Activated effector memory CD4-positive, alpha-beta T cell treated with Interleukin-2 at 50 U/mL for 16 hours (primary cell): ENCODE results near the gene HDAC11.
"Not testable (repeated sequence)": the region's sequence is repeated elsewhere in the genome, so short reads cannot be mapped to it uniquely, and the experiment has no call there.

Experiments used
- DNase-seq: peaks from one replicate; pipeline ENCODE4 v3.0.0-alpha.2; 2020

Gene HDAC11

DNA sequence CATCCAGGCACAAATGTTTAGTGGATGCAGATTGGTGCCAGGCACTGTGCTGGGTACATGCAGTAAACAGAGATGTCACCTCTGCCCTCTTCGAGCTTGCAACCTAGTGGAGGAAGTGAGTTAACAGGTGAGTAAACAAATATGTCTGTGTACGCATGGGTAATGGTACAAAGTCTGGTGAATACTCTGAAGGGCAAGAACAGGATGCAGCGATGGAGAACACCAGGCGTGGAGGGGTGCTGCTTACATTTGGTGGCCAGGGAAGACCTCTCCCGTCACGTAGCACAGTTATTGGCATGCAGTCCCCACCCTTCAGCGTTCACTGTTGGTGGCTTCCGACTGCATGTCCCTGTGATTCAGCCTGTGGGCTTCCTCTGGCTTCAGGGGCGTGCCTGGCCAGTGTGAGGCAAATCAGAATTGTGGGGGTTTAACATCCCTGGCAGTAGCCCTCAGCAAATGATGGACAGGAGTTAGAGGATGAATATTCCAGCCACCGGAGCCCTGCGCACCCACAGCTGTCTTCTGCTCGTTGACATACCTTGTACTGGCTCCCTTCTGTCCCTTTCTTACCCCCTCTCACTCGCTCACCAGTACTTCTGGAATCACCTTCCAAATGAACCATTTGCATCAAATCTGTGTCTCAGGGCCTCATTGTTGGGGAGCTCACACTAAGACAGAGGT lies 9.1 kb upstream of the HDAC11 start:
- DNase-seq, result no peak

GRCh38 chr3:13472286-13472685 lies 7.8 kb upstream of the HDAC11 start:
- DNase-seq, result no peak

- DNase-seq, result no peak
Measured at GRCh38 chr3:13473020-13473419, 7.1 kb upstream of the HDAC11 start.

DNA sequence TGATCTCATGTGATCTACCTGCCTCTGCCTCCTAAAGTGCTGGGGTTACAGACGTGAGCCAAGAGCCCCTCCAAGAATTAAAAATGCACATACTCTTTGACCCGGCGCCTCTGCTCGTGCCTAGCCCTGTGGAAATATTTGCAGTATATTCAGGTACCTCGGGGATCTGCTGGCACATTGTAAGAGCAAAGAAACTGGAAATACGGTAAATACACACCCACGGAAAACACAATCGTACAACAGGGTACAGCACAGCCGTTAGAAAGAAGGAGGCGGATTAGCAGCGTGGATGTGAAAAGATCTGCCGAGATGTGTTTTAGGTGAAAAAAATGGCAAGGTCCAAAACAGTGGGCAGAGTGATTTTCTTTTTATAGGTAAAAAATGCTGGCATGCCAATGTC lies 6.1 kb upstream of the HDAC11 start:
- DNase-seq, result no peak

- no peak for DNase-seq
Measured at GRCh38 chr3:13474776-13475303, 5.3 kb upstream of the HDAC11 start.

GRCh38 chr3:13475871-13476590 lies 4.1 kb upstream of the HDAC11 start:
- DNase-seq, result no peak

- no peak for DNase-seq
Measured at GRCh38 chr3:13477943-13478342, 2.2 kb upstream of the HDAC11 start.

DNA sequence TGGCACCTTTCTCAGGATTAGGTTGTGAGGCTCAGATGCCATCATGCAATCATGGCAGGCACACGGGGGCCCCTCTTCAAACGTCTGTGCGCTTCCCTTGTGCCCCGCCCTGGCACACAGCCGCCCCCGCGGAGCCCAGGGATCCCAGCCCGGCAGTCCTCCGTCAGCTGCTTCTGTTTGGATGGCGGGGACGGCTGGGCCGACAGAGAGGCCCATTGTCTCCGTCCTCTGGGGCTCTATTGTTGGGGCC lies 849 bp upstream of the HDAC11 start:
- no peak for DNase-seq

DNA sequence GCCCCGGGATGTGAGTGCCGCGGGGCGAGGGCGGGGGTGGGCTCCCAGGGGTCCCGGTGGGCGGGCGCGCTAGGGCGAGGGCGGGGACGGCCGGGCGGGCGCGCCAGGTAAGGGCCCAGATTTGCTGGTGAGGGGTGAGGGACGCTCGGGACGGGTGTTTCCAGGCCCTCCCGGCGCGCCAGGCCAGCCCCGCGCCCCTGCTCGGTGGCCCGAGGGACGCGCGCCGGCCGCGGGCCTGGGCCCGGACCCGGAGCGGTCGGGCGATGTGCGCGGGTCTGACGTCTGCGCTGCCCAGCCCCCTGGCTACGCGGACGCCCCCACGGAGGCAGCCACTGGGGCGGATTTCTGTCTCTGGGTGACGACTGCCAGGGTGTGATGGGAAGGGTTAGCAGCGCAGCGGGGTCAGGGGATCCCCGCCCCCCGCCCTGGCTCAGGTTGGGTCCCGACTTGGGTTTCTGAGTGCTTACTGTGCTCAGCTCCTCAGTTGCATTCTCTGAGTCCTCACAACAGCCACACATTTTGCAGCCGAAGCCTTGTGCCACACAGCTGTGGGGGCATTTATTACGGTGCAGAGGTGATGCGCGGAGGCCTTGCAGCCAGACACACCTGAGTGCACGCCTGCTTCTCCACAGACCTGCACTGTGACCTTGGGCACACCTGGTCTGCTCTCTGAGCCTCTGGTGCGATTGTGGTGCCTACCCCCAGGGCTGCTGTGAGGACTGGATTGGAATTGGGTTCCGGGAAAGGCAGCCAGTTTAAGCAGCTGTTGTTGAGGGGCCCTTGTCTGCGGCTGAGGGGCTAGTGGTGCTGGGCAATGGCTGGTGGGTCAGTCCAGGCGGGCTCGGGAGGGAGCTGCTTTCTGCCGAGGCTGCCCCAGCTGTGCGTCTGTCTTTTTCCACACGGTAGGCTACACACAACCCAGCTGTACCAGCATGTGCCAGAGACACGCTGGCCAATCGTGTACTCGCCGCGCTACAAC lies 523 bp downstream of the HDAC11 start:
- DNase-seq, result no peak

DNA sequence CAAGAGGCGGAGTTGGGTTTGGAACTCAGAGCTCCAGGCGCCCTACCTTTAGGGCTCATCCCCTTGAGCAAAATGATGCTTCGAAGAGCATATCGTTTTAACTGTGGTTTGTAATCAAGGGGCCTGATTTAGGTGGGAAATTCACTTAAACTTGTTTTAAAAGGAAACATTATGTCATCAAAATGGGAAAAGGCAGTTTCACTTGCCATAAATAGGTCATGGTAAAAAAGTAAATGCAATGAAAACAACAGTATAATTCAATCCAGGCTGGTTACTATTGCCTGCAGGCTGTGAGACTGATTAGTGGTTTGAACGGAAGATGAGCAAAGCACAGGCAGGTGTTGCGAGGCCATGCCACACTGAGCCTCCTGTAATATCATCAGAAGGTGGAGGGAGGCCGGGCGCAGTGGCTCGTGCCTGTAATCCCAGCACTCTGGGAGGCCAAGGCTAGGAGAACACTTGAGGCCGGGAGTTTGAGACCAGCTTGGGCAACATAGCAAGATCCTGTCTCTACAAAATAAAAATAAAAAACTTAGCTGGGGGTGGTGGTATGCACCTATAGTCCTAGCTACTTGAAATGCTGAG lies 2.1 kb downstream of the HDAC11 start:
- no peak for DNase-seq

GRCh38 chr3:13483286-13483685 lies 3.2 kb downstream of the HDAC11 start:
- no peak for DNase-seq

GRCh38 chr3:13483988-13484695 lies 4.0 kb downstream of the HDAC11 start:
- no peak for DNase-seq

GRCh38 chr3:13484851-13485590 lies 4.9 kb downstream of the HDAC11 start:
- peak; percentile 30 for DNase-seq

- DNase-seq, result not testable (repeated sequence)
Measured at GRCh38 chr3:13485630-13486562, 5.8 kb downstream of the HDAC11 start.

DNA sequence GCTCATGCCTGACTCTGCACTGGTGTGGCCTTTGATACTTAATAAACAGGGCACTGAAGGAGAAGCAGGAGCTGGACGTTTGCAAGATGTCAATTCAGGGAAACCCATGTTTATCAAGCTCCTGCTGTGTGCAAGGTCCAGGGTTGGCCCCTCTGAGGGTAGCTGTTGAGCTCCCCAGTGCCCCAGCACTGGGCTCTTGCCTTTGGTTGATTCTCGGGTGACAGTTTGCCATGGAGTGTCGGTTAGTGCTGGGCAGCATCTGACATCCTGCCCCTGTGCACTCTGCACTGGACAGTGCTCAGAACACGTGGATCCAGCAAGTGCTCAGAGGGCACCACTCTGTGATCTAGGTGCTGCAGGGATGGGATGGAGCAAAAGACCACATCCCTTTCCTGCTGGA lies 7.3 kb downstream of the HDAC11 start:
- no peak for DNase-seq

- no peak for DNase-seq
Measured at GRCh38 chr3:13491206-13491974, 11.3 kb downstream of the HDAC11 start.

DNA sequence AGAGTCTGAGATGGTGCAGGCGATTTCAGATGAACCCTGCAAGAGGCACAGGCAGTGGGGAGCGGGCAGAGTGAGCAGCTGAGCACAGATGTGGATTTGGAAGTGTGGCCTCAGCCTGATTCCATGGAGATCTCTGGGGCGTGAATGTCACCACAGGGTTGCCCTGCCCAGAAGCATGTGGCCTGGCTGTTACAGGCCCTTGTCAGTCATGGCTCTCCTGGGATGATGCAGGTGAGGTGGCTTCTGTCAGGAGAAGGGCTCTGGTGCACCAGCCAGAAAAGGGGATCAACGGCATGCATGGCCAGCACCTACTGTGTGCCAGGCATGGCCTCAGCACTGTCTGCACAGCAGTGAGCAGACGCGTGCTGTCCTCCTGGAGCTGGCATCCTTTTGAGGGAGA lies 11.9 kb downstream of the HDAC11 start:
- DNase-seq, result no peak

GRCh38 chr3:13492976-13493866 lies 13.1 kb downstream of the HDAC11 start:
- DNase-seq, result no peak
